Kasumi-1 (cell line): ENCODE data around the gene POU2AF3.
"Not testable (repeated sequence)": the region's sequence is repeated elsewhere in the genome, so short reads cannot be mapped to it uniquely, and the experiment has no call there.

ENCODE experiments used
- DNase-seq, 2 experiments: peaks; one replicate each; lab custom pipeline; 2025; lab: John Stamatoyannopoulos, UW

The POU2AF3 gene

GRCh38 chr11:111298413-111299100 is at the start of gene POU2AF3:
Gene POU2AF3 (plus strand): TSS chr11:111298546. CDS start chr11:111298582, 36 bp downstream.
- DNase-seq: no peak

DNA sequence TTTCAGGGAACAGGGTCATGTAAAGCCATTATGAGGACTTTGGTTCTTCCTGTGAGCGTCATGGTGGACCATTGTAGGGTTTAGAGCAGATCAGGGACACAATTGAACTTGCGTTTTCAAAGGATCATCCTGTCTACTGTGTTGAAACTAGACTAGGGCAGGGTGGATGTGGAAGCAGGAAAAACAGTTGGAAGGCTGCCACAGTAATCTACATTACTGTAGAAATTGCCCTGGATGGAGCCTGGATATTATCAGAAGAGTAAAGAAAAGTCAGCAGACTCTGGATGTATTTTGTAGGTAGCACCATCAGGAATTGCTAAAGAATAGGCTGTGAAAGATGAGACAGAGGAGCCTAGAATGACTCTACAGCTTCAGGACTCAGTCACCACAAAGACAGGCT is 47.4 kb upstream of the POU2AF3 start:
- no peak for DNase-seq

DNA sequence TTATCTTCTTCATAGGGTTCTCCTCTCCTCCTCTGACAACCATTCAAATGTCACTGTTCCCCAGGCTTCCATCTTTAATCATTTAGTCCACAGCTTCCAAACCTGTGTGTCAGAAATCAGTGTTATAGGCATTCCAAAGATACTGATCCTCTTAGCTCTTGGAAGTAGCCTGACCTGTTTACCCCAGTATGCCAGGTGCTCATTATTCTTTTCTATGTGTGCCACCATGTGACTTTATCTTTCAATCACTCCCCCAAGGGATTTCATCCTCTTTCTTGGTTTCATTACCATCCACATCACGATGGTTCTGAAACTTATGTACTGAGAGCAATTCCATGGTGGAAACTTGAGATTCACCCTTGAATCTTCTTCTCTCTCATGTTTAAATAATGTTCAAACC is 45.2 kb upstream of the POU2AF3 start:
- DNase-seq: no peak

DNA sequence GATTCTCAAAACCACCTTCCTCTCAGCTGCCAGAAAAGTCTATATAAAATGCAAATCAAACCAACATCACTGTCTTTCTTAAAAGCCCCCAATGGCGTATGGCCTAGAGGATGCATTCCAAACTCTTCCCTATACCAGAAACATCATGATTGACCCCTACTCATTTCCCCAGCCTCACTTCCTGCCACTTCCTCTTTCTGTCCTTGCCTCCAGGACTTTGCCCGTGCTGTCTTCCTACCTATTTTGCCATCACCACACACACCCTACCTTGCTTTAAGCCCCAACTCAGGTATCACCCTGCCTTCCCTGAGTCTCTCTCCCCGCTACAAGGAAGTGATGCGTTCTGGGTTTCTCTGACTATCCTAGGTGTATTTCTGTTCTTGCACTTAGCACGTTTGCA is 44.7 kb upstream of the POU2AF3 start:
- no peak for DNase-seq

DNA sequence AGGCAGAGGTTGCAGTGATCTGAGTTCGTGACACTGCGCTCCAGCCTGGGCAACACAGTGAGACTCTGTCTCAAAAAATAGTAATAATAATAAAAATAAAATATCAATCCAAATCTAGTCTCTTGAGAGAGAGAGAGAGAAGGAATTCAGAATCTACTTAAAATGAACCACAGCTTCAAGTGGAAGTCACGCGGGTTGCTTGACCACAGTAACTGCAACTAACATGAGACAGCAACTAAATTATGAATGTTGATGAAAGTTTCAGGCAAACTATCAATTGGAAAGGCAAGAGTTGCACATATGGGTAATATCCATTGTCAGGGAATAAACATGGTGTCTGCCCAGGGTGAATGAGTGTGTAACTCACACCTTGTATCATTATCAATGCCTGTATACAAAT is 40.3 kb upstream of the POU2AF3 start:
- no peak for DNase-seq

DNA sequence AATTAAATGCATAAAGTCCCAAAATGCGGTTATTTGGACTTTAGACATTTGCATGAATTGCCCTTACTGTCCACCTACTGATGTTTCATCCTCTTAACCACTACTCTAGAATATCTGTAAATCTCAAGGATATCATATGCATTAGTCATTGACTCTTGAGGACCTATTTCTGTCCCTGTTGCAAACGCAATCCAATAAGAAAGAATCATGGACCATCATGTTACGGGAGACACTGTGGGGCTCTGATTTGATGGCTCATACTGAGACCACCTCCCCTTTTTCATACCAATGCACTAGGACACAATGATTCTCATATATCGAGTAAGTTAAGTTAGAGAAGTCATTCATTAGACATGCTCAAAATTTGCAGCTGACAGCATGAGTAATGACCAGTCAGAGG is 38.5 kb upstream of the POU2AF3 start:
- no peak for DNase-seq

- DNase-seq: no peak
Measured at GRCh38 chr11:111260811-111261210, 37.5 kb upstream of the POU2AF3 start.

DNA sequence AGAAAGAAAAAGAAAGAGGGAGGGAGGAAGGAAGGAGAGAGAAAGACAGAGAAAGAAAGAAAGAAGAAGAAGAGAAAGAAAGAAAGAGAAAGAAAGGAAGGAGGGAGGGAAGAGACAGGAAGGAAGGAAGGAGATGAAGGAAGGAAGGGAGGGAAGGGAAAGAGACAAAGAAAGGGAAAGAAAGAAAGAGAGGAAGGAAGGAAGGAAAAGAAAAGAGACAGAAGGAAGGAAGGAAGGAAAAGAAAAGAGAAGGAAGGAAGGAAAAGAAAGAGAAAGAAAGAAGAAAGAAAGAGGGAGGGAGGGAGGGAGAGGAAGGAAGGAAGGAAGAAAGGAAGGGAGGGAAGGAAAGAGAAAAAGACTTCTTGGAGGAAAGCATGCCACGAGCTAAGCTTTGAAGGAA is 33.7 kb upstream of the POU2AF3 start:
- no peak for DNase-seq

DNA sequence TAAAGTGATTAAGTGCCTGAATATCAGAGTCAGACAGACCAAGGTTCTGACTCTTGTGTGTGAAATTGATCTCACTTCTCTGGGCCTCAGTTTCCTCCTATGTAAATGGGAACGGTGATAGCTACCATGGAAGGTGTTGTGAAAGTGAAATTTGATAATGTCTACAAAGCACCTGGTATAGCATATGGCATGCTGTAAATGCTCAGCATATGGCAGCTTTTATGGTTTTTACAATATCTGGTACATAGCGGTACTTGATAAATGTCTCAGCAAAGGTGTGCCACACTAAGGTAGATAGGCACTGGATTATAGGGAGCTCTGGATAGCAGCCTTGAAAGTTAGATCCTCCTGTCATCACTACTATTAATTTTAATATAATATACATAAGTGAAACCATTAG is 32.9 kb upstream of the POU2AF3 start:
- no peak for DNase-seq

DNA sequence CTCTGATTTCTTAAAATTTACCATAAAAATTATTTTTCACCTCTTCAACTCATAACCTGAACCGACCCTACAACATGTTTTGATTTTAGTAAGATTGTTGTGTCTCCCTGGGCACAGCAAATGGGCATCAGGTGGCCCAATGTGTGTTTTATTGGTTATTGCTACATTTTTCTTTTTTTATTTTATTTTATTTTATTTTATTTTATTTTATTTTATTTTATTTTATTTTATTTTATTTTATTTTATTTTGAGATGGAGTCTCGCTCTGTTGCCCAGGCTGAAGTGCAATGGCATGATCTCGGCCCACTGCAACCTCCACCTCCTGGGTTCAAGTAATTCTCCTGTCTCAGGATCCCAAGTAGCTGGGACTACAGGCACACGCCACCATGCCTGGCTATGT is 30.0 kb upstream of the POU2AF3 start:
- DNase-seq: not testable (repeated sequence)

DNA sequence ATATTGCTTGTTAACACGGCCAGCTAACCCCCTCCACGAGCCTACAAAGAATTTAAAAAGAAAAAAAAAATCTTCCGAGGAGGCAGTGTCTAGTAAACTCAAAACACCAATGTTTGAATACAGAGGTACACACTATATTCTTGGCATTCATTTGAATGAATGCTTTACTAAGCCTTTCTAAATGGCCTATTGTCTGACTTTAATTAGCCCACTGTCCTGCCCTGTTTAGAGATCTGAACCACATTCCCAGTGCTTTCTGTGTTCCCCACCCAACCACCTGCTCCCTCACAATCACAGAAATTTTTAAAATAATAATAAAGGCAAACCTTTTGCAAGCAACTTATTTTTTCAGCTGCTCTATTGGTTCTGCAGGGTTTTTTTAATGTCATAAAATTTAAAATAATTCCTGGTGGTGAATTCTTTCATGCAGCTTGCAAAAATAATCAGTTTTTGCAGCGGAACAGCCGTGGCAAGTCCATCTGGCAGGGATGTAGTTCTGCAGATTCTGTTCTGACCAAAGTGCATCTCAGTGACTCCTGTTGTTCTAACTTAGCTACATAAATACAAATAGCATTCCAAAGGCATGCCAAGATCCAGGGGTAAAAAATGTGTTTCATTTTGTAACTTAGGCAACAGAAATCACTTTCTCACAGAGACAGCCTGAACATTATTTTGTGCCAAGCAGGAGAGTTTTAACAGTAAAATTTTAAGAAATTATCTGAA is 29.0 kb upstream of the POU2AF3 start:
- DNase-seq: no peak

- DNase-seq: no peak
Measured at GRCh38 chr11:111272420-111272819, 25.9 kb upstream of the POU2AF3 start.

- no peak for DNase-seq
Measured at GRCh38 chr11:111282562-111283075, 15.7 kb upstream of the POU2AF3 start.

GRCh38 chr11:111283945-111284481 is 14.3 kb upstream of the POU2AF3 start:
- no peak for DNase-seq

DNA sequence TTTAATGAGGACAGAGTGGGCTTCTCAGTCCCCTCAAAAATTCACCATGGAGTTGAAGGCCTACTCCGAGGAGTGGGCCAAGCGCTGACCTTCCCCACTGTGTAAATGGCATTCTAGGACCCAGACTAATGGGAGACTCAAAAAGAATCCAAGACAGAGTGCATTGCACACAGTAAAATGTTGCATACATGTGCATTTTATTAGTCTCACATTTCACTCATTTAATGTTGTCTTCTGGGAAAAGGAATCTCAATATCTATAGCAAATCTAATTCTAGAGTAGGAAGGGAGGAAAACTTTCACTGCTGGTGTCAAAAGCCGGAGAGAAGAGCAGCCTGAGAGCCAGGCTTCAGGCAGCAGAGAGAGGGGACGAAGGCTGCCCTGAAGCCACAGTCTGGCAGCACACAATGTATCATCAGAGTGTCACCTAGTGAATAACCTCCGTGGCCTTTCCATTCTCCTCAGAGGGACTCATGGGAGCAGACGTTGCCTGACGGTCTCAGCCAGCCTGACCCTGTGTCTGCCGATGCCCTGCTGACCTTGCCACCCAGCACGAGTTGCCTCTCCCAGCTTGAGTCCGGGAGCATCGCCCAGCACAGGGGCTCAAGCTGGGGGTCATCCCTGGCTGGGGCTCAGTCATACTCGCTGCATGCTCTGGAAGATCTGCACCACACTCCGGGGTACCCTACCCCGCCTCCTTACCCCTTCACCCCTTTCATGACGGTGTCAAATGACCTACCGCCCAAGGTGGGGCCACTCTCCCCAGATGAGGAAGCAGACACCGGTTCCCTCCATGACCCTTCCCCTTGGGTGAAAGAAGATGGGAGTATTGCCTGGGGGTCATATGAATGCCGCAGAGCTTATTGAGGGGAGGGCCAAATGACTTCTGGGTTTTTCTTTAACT is 12.9 kb upstream of the POU2AF3 start:
- DNase-seq: no peak

DNA sequence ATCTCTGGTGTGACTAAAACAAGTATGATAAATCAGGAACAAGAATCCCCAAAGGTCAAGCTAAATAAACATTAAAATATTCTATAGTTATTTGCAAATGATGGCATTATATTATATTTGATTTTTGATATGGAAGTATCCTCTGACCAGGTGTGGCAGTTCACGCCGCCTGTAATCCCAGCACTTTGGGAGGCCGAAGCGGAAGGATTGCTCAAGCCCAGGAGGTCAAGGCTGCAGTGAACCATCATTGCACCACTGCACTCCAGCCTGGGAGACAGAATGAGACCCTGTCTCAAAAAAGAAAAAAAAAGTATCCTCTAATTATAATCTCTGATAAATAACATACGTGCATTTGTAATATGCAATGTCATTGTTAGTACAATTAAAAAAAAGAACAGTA is 6.6 kb upstream of the POU2AF3 start:
- DNase-seq: no peak

GRCh38 chr11:111292408-111292807 is 5.9 kb upstream of the POU2AF3 start:
- not testable (repeated sequence) for DNase-seq

DNA sequence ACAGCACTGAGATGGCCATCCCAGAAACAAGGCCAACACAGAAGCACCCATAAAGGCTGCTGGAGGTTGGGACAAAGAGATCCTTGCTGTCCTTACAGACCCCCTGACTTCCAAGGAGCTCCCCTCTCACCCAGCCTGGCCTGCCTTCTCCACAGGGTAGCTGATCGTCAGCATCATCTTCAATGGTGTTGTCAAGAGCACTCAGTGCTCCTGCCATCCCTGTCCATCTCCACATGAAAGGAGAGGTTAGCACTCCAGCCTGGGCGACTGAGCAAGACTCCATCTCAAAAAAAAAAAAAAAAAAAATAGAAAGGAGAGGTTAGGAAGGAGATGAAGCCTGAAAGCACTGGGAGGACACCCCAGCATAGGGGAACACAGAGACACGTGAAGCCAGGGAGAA is 2.1 kb upstream of the POU2AF3 start:
- no peak for DNase-seq

DNA sequence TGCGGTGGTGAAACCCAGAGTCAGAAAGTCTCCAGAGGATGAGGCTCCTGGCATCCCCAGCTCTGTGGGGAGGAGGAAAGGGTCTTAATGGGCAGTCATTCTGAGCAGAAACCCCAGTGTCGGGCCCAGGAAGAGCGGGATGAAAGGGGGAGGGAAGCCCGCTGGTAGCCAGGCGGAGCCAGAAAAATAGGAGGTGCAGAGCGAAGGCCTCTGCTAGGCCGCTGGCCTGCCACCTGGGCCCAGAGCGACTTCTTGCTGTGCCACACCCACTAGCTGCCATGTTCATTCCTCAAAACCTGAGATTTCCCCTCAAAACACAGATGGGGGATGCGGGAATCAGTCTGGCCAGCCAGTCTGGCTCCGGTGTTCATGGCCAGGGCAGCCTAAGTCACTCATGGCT is 650 bp upstream of the POU2AF3 start:
- no peak for DNase-seq

DNA sequence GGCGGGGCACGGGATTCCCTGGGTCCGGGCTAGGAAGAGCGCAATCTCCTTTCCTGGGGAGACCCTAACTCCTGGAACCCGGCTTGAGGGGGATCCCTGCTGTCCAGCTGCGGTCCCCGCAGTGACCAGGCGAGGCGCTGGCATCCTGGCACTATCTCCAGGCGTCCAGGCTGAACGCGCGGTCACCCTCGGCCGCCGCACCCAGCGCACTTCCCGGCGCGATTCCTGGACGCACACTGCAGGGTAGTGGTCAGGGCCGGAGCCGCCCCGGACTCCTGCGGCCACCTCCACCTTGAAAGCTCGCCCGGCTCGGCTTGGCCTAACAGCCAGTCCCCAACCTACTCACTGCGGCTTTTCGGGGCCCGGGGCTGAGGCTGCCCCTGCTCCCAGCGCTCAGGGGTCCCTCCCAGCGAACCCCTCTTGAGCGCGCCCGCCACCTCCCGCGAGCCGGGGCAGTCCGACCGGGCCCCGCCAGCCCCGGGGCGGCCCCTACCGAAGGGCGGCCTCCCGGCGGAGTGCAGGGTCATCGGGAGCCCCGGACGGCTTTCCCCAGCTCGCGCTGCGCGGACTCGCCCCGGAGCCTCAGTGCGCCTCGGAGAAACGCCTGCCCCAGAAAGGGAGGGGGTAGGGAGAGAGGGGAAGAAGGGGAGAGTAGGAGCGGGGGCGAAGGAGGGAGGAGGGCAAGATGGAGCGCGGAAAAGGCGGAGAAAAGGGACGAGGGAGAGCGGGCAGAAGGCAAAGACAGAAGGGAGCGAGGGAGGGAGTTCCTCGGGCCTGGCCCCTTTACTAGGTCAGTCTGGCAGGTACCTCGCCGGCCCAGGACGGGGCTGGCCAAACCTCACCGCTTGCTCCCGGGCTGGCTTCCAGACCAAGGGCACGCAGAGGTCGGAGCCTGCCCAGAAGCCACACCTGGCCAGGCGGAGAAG is 1.0 kb downstream of the POU2AF3 start:
- no peak for DNase-seq

DNA sequence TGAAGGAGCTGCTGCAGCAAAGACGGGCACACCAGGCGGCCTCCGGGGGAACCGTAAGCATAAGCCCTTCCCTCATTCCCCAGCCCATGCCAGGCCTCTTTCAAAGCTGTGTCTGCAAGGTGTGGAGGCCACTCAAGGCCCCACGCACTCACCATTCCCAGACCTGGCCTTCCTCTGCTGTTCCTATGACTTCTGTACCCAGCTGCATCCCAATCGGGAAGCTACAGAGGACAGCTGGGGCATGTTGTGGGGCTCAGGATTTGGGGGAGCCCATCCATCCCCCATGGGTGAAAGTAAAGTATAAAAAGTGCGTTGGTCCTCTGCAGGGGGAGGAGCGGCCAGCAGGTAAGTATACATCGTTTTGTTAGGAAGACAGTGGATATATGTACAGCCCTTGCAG is 2.2 kb downstream of the POU2AF3 start:
- DNase-seq: no peak
